Activated CD4-positive, alpha-beta T cell treated with anti-CD3 and anti-CD28 coated beads, Interleukin-2, amount 50 U/mL, for 48 hours (primary cell): ENCODE results near the gene MRPS27.

ENCODE experiments used
- DNase-seq, 2 experiments: peaks; one replicate each; pipeline ENCODE4 v3.0.0-alpha.2; 2020

The MRPS27 gene

DNA sequence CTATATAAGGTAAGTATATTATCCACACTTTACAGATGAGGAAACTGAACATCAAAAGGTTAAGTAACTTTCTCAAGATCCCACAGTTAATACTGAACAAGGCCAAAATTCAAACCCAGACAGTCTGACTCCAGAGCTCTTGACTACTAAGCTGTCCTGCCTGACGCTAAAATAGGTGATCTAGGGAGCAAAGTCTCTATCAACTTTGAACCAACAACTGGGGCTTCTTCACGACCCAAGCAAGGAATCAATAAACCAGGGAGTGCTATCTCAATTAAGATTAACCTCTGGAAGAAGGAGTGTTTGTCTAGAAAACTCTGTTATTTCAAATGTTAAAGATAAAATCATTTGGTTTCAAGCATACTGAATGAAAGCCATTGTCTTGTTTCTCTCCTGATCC is 64.4 kb downstream of the MRPS27 start:
- no peak for DNase-seq

DNA sequence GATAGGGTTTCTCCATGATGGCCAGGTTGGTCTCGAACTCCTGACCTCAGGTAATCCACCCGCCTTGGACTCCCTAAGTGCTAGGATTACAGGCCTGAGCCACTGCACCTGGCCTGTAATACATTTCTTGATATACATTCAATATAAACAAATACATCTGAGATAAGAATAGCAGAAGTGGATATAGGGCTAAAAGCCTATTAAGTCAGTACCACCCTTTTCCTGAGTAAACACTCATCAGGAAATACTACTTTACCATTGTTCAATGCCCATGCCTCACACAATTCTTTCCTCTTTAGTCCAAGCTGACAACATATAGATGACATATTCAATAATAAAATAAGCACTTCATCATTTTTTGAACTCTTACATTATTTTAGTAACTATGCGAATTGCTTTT is 64.8 kb downstream of the MRPS27 start:
- DNase-seq: no peak

DNA sequence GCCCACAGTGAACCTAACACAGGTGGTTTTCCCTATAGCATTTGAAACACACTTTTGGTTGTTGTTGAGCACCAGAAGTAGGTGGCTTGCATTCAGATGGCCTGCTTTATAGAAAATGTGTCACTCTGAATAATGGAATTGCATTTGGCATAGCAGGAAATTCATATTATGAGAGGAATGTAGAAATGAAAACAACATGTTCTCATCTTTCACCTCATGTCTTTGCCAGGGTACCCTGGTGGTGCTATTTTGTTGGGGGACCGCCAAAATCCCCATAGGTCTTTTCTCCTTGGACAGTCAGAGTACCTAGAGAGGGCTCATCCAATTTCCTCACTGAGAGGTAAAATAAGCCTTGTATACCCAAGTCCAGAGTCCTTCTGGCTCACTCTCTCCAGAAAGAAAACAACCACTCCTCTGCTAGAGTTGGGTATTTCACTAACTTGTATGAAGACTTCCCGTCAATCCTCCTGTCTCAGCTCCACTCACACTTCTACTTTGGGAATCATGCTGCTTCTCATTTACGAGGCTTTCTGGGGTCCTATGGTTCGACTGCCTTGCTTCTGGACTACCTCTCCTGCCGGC is 67.4 kb downstream of the MRPS27 start:
- DNase-seq: no peak

GRCh38 chr5:72252008-72252407 is 68.0 kb downstream of the MRPS27 start:
- DNase-seq: no peak

GRCh38 chr5:72251386-72251785 is 68.7 kb downstream of the MRPS27 start:
- DNase-seq: no peak

GRCh38 chr5:72248410-72248981 is 71.5 kb downstream of the MRPS27 start:
- DNase-seq: no peak

DNA sequence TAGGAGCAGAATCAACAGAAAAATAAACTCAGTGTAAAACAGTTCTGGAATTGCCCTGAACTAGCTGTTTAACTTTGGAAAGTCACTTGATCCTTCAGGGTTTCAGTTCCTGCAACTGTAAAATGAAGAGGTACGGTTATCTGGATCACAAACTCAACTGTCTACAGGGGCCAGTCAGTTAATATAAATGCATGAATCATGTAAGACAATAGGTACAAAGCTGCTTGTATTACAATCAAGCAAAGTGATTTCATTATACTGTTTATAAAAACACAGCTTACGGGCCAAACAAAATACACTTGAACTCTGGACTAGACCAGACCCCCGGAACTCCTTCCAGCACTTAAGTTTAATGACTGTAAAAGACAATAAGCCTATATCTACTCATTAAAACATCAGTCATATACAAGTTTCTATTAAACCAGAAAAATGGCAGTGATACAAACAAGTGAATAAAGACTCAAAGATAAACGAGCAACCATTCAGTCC is 73.0 kb downstream of the MRPS27 start:
- no peak for DNase-seq

DNA sequence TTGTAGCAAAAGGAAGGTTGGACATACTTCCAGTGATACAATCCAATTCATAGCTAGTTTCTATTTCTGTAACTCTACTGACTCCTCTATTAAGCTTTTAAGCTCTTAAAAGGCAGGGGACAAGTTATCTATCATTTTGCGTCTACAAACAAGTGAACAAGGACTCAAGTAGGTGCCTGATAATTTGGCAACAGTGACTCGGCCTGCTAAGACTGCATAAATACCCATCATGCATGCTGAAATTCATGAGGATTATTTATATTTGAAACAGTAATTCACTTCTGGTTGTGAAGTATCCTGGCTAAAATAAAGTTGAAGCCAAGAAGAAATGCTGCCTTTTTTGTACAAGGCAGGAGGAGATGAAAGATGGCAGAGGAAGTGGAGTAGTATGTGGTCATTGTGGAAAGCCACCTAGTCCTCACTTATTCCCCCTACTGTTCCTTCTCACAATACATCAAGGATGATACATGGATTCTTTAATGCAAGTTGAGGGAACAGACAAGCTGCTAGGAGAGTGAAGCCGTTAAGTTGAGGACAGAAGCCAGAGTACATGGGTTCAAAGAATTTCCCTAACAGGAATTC is 74.0 kb downstream of the MRPS27 start:
- DNase-seq: no peak

DNA sequence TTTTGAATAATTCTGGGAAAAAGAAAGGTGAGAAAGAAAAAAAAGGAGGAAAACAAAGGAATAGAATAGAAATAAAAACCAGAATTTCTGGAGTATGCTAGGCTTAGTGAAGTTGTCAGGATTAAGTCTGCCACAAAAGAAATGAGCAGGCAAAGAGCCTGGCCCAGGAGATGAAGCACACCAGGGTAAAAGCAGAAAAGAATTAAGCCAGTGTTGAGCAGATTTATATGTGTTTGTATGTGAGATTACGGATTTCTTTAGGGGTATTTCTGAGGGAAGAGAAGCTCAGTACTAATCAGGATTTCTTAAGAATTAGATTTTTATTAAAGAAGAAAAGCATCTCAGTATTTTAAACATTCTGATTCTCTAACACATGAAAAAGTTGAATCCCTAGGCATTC is 74.5 kb downstream of the MRPS27 start:
- DNase-seq: no peak

DNA sequence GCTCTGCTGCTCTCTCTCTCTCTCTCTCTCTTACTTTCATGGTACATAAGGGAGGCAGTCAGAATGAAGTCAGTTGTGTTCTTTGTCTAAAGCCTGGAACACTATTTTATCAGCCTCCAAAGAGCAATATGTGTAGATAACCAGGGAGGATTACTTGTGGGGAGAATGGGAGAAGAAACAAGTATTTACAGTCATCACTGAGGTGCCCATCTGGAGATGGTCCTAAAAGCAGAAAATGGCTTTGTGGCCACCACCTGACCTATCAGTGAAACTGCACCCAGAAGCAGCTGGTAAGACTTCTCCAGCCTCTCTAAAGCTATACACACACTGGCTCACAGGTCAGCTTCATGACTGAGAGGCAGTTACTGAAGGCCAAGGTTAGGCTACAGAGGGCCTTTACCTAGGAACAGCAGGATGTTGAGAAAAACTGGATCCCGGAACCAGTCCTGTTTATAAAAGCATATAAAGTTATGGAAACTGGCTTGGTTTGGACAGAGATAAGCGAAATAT is 75.1 kb downstream of the MRPS27 start:
- DNase-seq: no peak

- no peak for DNase-seq
Observed at GRCh38 chr5:72243706-72244105, 76.3 kb downstream of the MRPS27 start.

GRCh38 chr5:72242796-72243475 is 77.1 kb downstream of the MRPS27 start:
- no peak for DNase-seq

DNA sequence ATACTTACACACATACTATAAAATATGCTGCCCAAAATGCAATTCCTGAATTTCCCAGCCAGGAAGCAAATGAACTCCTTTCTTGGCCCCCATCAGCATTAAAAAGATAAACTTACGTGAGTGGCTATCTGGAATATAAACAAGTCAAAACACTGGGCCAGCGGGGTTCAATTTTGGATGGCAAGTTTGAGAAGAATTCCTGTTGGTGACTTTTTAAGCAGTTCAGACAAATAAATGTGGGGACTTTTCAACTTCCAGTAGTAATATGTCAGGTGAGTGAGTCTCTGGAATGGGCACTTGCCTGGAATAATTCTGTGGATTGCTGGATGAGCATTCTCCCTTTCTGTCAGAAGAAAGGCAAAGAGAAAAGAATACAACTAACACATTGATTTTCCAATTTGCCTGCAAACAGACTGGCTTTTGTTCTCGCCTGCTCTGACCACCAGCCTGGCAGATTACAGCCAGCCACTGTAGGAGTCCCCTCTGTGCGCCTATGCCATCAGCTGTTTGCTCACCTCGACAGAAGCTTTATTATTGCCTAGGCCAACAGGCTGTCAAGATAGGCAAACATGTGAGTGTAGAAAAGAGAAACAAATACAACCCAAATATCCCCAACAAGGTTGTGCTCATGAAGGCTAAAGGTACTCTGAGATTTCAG is 78.6 kb downstream of the MRPS27 start:
- DNase-seq: no peak

GRCh38 chr5:72238712-72239445 is 81.2 kb downstream of the MRPS27 start:
- no peak for DNase-seq

DNA sequence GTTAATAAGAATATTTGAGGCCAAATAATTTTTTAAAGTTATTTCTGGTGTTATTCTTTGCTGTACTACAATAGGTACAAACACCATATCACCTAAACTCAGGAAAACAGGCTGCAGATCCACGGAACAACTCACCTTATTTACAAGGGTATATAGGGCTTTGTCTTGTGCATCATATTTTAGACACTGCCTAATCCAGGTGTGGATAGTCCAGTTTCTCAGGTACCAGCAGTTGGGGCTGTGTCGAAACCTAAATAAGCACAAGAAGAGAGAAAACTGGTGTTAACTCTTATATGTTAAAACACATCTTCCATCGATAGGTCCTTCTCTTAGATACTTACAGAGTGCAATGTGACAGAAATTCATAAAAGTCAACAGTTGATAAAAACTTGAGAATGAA is 82.2 kb downstream of the MRPS27 start:
- no peak for DNase-seq

DNA sequence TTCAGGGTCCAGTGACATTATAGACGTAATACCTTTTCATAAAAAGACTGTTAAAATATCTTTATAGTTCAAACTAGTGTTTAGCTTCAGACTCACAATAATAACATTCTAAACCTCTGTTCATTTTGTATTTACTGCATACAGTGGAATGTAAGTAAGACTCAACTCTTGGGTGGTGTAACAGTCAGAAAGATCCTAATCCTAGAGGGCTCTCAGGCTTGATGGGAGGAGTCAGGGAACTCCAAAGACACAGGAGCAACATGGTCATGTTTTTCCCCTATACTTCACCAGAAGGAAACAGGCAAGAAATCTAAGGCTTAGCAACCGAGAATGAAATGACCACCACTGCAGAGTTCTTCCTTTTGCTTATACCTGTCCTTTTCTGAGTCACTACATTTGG is 82.6 kb downstream of the MRPS27 start:
- DNase-seq: no peak

GRCh38 chr5:72235725-72236124 is 84.3 kb downstream of the MRPS27 start:
- no peak for DNase-seq

DNA sequence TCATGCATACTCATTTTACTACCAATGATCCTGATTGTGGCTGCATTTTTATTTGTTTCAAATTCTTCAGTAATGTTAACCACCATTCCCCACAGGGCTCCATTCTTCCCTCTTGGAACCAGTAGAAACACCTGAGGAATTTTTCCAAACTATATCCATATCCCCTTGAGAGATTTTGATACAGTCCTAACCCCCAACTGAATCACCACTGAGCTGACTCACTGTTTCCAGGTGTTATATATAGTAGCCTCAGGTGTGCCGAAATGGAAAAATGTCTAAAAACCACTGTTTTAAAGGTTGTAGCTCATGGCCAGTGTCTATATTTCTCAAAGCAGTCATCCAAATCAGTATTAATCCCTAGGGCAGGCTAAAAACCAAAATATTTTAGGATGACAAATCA is 85.2 kb downstream of the MRPS27 start:
- no peak for DNase-seq

DNA sequence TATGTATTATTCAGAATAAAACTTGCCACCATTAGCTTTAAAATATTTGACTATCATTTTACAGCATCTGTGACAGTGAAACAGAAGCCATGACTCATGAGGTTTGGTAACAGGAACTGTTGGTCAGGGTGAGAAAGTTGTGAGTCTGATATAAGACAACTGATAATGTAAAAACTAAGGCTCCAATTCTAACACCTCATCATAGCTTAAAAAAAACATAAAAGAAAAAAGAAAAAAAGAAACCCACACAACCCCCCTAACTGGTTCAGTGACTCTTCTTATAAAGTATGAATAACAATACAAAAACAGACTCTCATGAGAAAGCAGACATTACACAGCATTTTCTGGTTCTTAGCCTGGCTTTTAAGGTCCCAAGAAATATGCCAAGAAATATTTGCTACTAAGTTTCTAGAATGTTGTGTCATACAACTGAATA is 85.8 kb downstream of the MRPS27 start:
- DNase-seq: no peak

DNA sequence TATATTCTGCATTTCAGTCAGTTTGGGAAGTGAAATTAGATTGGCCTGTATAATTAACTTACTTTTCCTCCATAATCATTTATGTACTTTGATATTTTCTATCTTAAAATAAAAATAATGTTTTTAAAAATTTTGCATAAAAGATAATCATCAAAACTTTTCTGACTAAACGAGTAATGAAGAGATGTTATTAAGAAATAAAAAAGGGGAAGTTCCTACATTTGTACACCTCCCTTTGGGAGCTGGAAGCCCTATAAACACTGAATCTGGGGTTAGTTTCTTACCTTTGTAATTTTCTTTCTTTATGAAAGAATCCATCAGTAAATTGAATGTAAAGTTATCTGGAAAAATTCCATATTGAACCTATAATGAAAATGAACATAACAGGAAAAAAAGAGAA is 86.2 kb downstream of the MRPS27 start:
- DNase-seq: no peak

GRCh38 chr5:72232838-72233237 is 87.2 kb downstream of the MRPS27 start:
- DNase-seq: no peak

DNA sequence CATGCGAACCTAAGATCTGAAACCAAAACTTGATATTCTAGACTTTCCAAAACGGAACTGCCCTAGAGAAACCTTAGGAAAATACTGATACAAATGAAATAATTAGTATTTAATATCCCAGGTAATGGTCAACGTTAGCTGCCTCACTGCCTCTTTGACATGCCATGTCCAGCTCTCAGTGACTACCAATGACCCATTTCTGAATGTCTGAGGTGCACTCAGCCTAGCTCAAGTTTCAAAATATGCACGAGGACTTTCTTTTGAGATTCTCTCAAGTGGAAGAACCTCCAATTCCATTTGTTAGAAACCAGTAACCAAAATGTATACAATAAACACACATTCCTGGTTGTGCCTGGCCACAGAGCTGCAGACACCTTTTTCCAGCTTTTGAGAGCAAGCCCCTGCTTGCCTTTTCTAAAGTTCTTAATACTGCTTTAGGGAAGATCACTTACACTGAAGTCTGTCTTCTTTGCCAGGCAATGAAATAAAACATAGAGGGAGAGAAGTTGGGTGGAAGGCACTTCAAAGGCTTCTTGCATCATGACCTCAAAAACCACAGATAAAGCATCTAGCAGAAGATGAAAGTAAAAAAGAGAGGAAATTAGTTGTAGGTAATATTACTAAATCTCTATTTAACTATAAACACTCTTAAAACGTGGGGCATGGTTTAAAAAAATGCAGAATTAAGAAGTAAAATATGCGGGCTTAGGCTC is 87.9 kb downstream of the MRPS27 start:
- no peak for DNase-seq
